Measurements from ENCODE around the gene NCAPG2.
"Not testable (repeated sequence)": the region's sequence is repeated elsewhere in the genome, so short reads cannot be mapped to it uniquely, and the experiment has no call there.

The NCAPG2 gene

DNA sequence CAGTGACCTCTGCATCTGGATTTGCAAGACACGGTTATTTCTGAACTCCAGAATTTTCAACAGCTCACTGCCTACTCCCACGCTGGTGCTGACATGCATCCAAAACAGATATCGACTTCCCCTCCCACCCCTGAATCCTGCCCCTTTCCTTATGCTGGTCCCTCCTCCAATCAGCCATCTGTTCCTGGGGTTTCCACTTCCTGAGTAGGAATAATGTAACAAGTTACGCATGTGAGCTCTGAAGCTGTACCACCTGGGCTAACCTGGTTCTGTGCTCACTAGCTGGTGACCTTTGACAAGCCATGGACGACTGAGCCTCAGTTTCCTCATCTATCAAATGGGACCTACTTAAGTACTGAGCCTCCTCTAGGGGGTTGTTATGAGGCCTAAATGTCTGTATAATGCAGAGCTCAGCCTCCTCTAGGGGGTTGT, 1.7 kb upstream of the NCAPG2 start:
- no peak for DNase-seq (ENCODE audit: low read depth in 2 of 2)

DNA sequence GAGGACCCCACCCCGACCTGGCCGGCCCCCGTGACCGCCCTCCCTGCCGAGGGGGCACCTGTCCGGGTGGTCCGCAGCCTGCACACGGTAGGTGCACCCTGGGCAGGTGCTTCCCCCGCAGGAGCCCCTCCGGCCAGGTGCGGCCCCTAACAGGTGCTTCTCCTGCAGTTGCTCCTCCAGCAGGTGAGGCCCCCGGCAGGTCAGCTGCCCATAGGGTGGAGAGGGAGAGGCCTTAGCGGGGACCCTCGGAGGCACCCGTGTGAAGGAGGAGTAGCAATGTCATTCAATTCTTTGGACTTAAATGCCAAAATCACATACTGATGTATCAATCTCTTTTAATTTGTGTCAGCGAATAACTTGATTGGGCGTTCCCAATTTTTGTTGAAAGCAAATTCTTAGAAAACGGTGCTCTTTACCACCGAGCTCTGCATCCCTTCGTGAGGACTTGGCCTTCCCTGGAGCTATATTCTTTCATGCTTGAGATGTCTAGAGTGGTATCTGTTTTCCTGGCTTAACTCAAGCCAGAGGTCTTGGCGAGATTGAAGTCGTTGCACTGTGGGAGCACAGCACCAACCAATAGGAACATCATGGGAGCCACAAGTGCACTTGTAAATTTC, 738 bp upstream of the NCAPG2 start:
- DNase-seq (ENCODE audit: low read depth in 2 of 2), result no peak

DNA sequence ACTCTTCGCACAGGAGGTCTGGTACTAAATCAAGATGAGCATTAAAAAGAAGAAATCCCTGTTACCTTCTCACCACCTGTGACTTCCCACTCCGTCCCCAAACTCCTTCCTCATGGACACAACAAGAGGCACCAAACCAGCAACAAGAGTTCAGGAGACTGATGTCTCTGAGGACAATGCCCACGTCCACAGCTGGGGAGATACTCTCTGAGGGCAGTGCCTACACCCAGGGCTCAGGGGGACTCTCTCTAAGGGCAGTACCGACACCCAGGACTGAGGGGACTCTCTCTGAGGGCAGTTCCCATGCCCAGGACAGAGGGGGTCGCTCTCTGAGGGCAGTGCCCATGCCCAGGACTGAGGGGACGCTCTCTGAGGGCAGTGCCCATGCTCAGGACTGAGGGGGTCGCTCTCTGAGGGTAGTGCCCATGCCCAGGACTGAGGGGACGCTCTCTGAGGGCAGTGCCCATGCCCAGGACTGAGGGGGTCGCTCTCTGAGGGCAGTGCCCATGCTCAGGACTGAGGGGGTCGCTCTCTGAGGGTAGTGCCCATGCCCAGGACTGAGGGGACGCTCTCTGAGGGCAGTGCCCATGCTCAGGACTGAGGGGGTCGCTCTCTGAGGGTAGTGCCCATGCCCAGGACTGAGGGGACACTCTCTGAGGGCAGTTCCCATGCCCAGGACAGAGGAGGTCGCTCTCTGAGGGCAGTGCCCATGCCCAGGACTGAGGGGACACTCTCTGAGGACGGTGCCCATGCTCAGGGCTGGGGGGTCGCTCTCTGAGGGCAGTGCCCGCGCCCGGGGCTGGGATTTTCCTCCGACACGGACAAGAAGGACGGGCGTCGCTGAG, 703 bp downstream of the NCAPG2 start:
- not testable (repeated sequence) for DNase-seq (ENCODE audit: low read depth in 2 of 2)

DNA sequence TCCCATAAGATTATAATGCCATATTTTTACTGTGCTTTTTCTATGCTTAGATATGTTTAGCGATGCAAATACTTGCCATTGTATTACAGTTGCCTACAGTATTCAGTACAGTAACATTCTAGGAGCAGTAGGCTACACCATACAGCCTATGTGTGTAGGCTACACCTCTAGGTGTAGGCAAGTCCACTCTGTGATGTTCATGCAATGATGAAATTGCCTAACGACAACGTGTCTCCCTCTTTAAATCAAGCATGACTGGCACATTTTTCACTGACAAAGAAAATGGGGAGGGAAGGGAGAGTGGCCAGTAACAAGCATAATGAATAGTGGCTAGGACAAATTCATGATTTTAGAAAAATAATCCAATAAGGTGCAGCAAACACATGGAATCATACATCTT, 1.7 kb downstream of the NCAPG2 start:
- DNase-seq (ENCODE audit: low read depth in 2 of 2), result no peak

DNA sequence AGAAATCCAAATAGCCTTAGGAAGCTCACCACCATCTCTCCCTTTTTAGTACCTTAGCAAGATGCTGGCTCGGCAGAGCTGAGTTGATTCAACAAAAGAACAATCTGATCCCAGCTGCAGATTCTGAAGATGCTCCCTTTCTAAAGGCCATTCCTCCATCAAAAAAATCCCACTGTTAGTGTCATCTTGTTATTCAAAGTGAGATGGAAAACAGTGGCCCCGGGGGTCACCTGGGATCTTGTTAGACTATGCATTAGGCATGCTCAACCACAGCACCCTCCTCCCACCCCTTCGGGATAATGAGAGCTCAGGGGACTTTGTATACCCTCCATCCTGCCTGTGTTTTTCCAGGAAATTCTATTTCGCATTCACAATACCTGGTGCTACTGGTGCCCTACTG, 2.4 kb downstream of the NCAPG2 start:
- no peak for DNase-seq (ENCODE audit: low read depth in 2 of 2)

DNA sequence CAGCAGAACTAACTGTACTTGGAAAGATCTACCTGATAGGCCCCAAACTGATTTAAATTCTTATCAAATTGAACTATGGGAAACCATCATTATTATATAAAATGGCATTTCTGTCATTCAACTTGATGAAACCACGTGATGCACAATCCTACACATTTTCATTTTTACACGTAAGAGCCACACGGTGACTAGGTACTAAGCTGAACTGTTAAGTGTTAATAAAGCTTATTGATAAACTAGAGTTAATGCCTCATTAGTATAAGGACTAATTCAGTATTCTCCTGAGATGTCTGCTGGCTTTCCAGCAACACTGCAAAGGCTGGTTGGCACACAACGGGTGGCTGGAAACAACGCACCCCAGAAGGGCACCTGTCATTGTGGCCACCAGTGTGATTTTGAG, 4.6 kb downstream of the NCAPG2 start:
- DNase-seq (ENCODE audit: low read depth in 2 of 2), result no peak

DNA sequence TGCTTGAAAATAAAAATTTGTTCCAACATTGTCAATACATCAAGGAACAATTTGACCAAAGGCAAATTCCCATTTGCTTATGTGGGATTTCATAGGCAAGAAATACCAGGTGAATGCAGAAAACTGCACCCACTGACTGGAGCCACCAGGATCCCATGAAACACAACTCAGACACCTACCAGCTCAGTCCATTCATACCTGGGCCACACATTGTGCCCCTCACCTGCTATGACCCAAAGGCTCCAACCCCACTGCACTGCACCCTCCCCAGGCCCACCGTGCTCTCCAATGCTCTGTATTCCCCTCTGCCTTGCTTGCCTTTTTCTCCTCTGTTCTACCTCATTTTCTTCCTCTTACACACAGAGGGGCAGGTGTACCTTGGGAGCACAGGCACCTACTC, 5.3 kb downstream of the NCAPG2 start:
- no peak for DNase-seq (ENCODE audit: low read depth in 2 of 2)

DNA sequence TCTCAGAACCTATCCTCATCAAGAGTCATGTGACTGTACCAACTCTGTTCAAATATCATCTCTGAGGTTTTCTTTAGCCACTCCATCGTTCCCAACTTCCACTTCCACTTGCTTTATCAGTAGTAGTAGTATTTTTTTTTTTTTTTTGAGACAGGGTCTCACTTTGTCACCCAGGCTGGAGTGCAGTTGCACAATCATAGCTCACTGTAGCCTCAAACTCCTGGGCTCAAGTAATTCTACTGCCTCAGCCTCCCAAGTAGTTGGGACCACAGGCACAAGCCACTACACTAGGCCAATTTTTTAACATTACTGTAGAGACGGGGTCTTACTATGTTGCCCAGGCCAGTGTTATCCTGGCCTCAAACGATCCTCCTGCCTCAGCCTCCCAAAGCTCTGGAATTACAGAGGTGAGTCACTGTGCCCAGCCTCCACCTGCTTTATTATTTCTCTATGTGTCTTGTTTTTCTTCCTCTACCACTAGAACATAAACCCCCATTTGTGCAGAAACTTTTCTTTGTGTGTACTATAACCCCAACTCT, 5.9 kb downstream of the NCAPG2 start:
- no peak for DNase-seq (ENCODE audit: low read depth in 2 of 2)

DNA sequence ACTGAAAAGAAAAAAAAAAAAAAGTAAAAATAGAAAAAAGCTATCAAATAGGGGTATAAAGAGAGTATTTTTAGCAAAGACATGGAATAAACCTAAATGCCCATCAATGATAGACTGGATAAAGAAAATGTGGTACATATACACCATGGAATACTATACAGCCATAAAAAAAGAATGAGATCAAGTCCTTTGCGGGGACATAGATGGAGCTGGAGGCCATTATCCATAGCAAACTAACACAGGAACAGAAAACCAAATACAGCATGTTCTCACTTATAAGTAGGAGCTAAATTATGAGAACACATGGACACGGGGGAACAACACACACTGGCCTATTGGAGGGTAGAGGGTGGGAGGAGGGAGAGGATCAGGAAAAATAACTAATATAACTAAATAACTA, 7.0 kb downstream of the NCAPG2 start:
- DNase-seq (ENCODE audit: low read depth in 2 of 2), result not testable (repeated sequence)

DNA sequence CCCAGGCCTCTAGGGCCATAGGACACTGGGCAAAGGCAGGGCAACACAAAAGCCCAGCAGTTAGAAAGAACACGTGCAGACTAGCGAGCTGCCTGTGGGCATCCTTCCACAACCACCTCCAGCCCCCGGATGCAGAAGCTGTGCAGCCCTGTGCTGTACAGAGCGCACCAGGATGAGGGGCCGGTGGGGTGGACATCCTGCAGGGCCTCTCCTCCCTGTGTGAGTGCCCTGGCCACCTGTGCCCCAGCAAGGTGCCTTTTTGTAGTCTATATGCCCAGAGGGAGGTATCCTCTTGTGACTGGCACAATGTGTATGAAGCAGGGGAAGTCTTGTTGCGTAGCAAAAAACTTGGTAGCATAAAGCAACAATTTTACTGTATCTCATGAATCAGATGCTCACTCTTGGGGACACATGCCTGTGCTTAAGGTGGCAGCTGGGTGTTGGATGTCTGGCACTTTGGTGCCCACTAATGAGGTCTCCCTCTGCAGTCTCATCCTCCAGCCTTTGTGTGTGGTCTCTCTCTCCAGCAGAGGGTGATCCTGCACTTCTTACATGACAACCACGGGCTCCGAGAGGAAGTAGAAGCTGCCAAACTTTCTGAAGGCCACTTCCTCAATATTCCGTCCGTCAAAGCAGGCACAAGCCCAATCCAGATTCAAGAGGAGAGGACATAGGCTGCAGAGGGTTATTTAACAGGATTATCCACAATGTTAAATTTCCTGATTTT, 8.7 kb downstream of the NCAPG2 start:
- peak; percentile 56 to 63 for DNase-seq (ENCODE audit: low read depth in 2 of 2)

DNA sequence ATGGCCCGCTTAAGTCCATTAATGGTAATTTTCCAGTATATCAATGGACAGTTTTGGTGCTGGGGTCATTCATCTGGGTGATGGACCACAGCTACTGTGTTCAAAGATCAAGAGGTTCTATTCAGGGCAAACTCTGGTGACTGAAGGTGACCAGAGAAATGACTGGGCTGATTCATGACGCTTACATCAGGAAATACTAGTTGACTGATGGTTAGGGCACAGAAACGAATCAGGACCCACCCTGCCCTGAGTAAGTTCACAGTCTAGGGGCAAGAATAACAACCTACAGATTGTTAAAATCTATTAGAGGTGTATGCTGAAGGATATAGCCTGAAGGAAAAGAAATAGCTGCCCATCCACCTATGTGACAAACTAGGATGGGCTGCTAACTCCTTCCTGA, 9.5 kb downstream of the NCAPG2 start:
- no peak for DNase-seq (ENCODE audit: low read depth in 2 of 2)

DNA sequence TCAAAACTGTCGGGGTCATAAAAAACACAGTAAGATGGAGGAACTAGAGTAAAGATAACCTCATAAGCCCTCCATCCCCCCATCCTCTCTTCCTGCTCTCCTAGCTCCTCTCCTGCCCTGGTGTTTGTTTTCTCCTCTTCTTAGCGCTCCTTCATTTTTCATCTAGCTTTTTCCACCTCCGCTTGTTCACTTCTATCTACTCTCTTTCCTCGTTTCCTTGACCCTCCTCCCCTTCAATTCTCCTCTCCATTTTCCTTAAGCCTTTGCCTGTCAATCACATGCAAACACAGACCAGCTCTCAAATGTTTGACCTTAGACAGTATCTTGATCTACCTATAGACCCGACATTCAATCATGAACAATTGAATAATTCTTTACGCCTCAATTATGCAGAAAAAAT, 10.0 kb downstream of the NCAPG2 start:
- no peak for DNase-seq (ENCODE audit: low read depth in 2 of 2)

DNA sequence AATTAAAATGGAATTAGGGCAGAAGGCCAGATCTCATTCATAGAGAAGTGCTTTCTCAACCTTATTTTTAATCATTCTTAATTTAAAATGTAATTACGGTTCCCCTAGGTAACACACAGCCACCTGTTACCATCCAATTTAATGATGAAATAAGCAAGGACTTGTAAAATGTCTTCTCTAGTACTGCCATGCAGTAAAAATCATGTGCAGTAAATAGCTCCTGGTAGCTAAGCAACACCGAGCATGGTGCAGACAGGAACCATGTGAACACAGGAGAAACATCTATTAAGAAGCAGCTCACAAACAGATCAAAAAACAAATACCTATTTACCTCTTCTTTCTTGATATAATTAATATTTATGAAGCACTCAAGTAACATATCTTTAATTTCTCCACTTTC, 15.1 kb downstream of the NCAPG2 start:
- DNase-seq (ENCODE audit: low read depth in 2 of 2), result no peak

DNA sequence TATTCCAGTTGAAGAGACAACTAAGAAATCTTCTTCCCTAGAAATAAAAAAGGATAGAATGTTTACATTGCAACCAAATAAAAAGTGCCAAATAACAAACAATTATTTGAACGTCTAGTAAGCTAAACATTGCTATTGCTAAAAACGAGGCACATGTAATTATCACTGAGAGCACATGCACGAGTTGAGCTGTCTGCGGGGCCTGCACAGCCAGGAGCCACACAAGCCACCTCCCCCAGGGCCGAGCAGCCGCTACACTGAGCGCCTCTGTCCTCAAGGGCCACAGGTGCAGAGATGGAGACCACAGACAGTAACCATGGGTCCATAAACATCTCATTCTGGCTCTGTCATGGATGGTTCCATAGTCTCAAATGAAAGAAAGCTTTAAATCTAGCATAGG, 17.2 kb downstream of the NCAPG2 start:
- DNase-seq (ENCODE audit: low read depth in 2 of 2), result no peak

DNA sequence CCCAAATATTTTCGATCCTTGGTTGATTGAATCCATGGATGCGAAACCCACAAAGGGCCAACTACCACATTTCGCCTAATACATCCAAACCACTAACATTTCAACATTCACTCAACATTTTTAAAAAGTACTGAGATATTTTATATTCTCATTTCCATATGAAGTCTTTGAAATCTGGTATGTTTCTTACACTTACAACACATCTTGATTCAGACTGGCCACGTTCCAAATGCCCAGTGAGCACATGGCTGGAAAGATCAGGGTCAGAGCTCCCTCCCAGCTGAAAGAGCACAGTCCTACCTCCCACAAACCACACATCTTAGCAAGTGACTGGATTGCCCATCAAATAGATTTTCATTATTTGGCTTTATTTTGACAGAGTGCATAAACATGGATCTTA, 18.9 kb downstream of the NCAPG2 start:
- peak in 1 of 2 experiments; percentile 22 for DNase-seq (ENCODE audit: low read depth in 2 of 2)

DNA sequence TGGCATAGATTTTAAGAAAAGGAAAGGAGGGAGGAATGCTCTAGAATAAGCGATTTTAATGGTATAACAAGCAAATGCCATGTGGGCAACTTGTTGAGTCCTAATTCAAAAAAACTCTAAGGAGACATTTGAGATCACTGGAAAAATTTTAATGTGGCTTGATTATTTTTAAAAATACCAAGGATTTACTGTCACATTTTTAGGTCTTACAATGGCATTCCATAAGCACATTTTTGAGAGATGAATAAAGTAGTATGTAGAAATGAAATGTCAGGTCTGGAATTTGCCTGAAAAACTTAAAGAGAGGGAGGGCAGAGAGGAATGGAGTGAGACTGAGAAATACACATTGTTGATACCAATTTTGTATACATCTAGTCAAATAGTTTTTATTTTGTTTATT, 20.3 kb downstream of the NCAPG2 start:
- DNase-seq (ENCODE audit: low read depth in 2 of 2), result peak; percentile 35 to 39

DNA sequence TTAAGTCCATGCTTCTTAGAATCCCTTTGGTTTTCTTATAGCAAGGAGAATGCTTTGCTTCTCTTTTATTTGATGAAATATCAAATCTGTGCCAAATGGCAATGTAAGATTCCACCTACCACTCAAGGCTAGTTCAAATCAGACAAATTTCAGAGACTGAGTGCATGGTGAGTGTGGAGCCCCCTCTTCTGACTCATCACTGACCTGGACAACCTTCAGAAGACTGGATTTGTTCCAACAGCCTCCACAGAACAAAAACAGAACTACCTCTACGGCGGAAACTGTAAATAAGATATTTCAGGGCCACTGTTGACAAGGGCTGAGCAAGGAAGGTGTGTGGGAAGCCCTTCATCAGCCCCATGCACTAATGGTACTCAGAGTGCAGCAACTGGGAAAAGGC, 21.1 kb downstream of the NCAPG2 start:
- DNase-seq (ENCODE audit: low read depth in 2 of 2), result no peak

DNA sequence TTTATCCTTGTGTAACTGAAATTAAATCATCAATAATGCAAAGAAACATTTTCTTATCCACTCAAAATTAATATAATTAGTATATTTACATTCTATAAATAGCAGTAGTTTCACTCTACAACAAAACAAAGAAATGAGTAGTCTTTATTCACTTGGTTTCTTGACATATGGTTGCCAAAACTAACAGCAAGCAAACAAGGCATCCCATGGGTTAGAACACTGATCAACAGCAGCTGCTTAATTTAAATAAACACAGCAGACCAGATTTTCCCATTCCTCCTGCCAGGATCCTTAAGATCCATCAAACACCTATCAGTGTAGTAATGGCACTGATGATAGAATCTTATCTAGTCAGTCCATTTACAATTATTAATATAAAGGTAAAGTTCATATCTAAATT, 22.1 kb downstream of the NCAPG2 start:
- DNase-seq (ENCODE audit: low read depth in 2 of 2), result no peak

DNA sequence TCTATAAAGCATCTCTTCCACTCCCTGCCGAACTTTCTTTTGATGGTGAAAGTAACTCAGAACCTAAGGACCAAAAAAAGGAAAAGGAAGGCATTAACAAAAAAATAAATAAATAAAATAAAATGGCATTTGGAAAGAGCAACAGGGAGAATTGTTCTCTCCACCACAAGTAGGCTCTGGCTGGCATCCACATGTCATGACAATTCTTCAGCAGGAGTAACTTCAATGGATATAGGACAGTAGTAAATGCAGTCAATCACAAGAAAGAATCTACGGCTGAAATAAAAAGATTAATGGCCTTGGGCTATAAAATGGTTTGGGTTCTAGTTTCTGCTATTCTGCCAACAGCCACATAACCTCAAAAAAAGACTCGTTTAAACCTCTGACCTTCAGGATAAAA, 23.9 kb downstream of the NCAPG2 start:
- DNase-seq (ENCODE audit: low read depth in 2 of 2), result no peak

DNA sequence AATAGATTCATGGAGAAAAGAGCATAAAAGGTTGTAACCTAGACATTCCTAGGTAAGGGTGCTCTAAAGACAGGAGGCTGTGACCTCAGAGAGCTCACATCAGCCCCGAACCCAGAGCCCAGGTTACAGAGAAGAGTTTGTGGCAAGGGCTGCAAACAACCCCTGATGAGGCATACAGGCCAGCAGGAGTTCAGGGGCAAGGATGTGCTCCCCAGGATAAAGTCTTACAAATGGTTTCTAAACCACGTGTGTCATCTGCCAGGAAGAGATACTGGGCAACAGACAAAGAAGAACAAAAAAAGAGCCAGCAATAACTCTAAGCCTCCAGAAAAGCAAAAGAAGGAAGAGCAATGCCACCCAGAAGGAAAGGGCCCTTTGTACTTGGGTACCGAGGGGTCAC, 27.7 kb downstream of the NCAPG2 start:
- DNase-seq (ENCODE audit: low read depth in 2 of 2), result no peak

DNA sequence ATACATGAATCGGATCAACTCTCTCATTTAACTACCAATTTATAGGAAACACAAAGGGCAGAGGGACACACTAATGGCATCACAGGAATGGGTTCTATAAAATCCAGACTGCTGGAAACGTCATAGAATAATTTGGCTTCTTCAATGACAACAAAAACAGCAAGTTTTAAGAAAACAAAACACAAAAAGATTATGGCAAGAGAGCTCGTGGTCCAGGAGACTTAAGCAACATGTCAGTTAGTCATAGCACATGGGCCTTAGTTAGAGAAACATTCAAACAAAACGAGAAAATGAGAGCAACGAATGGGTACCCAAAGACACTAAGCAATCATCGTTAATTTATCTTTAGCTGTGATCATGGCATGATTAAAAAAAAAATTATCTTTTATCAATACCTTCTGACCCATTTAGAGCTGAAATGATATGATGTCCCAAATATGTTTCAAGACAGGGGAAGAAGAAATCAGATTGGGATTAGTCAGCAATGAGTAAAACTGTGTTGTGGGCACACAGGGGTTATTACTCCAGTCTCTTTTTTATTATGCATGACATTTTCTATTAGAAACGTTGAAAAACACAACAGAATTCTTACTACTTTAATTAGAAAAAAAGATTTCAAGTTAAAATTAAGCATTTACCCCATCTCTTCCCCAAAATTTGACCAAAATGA, 28.3 kb downstream of the NCAPG2 start:
- DNase-seq (ENCODE audit: low read depth in 2 of 2), result no peak

DNA sequence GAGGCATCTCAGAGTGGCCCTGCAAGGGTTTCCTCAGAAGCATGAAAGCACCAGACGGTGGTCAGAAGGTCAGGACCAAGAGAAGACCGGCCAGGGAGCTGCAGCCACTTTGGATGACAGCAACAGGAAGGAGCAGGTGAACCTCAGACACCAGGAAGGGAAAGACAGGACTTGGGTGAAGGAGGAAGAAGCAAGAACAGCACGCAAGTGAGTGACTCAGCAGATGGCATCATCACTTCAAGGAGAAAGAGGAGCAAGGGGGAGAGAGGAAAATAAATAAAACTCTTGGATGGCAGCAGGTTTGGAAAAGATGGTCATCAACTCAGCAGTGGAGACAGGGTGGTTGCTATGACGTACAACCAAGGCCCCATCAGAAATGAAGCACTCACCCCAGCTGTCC, 31.6 kb downstream of the NCAPG2 start:
- no peak for DNase-seq (ENCODE audit: low read depth in 2 of 2)
